Daoy (cell line): ENCODE measurements around the gene GALNS. TPM values are rescaled to one million over a fixed set of nuclear protein-coding genes. Genes with fewer than 3 reads are reported as not detected.
"Not testable (repeated sequence)": the region's sequence is repeated elsewhere in the genome, so short reads cannot be mapped to it uniquely, and the experiment has no call there.

Source experiments
- DNase-seq: peaks from one replicate; pipeline ENCODE4 v3.0.0-alpha.2; 2015; ENCODE audit warnings: low read depth
- total RNA-seq: library from RNA; depleted of rRNA; stranded (reverse); fragments of >200 nt; shearing (Covaris generic); gene quantifications from 2 replicates; pipeline ENCODE4 v1.2.3, GENCODE V29; 2014

GALNS gene
- total RNA-seq, 1 experiment from 2014 or later: 4.5 TPM

DNA sequence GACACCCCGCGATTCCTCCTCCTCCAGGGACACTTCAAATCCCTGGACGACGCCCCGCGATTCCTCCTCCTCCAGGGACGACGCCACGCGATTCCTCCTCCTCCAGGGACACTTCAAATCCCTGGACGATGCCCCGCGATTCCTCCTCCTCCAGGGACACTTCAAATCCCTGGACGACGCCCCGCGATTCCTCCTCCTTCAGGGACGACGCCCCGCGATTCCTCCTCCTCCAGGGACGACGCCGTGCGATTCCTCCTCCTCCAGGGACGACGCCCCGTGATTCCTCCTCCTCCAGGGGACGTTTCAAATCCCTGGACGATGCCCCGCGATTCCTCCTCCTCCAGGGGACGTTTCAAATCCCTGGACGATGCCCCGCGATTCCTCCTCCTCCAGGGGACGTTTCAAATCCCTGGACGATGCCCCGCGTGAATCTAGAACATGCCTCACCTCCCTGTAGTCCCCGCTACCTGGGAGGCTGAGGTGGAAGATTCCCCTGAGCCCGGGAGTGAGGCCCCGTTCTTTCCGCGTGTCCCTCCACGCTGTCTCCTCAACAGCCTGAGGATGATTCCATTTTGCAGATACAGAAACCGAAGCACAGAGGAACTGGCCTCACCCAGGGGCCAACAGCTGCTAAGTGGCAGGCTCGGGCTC lies 33.1 kb upstream of the GALNS start:
- not testable (repeated sequence) for DNase-seq

DNA sequence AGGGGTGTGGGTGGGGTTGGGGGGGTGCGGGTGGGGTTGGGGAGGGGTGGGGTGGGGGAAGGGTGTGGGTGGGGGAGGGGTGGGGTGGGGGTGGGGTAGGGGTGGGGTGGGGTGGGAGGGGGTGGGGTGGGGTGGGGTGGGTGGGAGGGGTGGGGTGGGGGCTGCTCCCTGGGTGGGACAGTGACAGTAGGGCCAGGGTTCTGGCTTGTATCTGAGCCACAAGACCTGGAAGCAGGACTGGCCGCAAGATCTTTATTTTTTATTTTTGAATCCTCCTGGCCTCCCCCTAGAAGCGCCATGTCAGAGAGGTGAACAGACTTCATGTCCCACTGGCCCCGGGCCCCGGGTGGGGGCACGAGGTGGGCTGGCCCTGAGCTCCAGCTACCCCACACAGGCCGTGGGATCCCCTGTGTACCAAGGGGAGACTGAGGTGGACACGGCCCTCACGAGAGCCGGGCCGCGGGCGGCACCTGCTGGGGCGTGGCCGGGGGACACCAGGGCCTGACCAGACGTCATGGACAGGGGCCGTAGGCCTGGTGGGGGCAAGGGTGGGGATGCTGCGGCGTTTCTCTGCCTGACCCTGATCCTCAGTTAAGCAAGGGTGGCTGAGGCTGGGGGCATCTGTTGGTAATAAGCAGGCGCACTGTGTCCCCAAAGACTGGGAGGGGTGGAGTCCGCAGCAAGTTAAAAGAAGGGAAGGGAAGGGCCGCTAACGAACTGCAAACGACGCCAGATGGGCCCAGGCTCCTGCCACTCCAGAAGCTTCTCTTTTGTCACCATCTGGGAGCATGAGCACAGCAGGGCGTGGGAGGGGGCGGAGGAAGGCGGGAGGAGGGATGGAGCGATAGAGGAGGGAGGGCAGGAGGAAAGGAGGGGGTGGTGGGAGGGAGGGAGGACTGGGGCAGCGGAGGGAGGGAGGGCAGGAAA lies 32.0 kb upstream of the GALNS start:
- DNase-seq: no peak

DNA sequence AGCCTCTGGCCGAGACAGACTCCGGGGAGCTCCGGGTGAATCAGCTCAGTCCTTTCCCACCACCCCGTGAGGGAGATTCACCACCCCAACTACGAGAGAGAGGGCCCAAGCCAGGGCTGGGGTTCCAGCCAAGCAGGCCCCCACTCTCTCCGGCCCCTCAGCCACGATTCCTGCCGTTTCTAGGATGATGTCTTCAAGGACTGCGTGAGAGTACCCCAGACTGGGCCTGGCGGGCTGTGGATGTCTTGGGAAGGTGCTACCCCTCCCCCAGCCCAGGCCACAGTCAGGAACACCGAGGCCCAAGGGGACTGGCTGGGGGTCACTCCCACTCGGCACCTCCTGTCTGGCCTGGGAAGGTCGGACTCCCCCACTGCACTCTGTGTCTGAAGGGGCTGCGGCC lies 31.3 kb upstream of the GALNS start:
- DNase-seq: no peak

DNA sequence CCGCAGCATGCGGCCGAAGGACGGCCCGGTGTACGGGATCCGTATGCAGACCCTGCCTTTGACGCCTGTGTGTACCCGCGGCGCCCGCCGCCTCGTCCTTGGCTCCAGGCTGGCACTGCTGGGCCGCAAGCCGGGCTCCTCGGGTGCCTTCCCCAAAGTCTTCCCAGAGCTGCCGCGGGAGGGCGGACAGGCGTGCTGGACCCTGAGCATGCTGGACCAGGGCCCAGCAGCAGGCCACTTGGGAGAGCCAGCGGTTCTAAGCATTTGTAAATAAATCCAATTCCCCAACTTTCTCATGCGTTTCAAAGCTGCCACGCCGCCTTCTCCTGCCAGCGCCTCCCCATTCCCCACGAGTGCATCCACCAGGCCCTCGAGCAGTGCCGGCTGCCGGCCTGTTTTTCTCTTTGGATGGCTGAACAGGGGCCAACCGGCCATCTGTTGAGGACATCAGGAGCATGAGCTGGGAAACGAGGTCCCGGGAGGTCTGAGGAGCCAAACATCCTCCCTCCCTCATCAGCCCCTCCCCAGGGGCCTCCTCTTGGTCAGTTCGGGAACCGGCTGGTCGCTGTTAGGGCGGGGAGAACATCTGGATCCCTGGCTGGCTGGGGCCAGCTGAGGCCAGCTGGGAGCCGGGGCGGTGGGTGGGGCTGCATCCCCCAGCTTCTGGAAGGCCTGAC lies 30.2 kb upstream of the GALNS start:
- no peak for DNase-seq

GRCh38 chr16:88886420-88886844 lies 29.7 kb upstream of the GALNS start:
- DNase-seq: no peak

- no peak for DNase-seq
These were observed 29.0 kb upstream of the GALNS start for GRCh38 chr16:88885693-88886280.

DNA sequence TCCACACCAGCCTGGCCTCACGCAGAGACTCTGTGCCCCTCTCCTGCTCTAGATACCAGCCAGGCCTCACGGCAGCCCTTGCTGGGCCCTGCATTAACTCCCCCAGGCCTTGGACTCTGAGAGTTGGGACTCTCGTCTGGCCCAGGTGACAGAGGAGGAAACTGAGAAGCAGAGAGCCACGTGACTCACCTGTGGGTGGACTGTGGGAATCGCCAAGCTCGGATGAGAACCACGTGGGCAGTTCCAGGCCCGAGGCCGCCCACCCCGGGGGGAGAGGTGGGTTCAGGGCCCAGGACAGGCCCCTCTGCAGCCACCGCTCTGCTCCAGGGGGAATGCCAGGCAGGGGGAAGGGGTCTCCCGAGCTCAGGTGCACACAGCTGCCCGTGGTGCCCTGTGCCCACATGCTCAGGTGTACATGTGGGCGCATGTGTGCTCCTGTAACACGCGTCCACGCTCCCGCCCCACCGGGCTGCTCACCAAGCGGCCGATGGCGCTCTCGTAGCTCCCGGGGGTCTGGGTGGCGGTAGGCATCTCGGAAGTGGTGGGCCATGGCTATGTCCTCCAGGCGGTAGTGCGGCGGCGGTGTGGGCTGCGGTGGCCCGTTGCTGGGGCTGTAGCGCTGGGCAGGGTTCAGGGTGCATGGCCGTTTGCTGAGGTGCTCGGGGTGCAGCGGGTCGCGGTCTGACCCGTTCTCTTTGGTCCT lies 28.0 kb upstream of the GALNS start:
- DNase-seq: no peak

DNA sequence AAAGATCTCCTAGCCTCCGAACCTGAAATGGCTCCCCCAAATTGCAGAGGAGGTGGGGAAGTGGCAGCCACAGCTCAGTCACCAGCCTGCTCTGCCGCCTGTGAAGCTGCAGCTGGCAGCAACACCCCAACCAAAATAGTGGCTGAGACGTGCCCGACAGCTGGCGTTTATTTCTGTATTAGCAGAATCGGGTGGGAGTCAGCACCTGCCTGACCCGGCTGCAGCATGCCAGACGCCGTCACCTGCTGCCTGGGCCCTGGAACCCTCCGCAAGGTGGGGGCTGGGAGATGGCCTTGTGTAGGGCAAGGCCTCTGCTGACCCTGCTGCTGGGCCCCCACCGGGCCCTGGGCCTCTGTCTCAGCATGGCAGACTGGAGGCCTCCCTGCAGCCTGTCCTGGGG lies 27.2 kb upstream of the GALNS start:
- DNase-seq: no peak

- peak; percentile 53 for DNase-seq
These were observed 26.6 kb upstream of the GALNS start for GRCh38 chr16:88883117-88883895.

DNA sequence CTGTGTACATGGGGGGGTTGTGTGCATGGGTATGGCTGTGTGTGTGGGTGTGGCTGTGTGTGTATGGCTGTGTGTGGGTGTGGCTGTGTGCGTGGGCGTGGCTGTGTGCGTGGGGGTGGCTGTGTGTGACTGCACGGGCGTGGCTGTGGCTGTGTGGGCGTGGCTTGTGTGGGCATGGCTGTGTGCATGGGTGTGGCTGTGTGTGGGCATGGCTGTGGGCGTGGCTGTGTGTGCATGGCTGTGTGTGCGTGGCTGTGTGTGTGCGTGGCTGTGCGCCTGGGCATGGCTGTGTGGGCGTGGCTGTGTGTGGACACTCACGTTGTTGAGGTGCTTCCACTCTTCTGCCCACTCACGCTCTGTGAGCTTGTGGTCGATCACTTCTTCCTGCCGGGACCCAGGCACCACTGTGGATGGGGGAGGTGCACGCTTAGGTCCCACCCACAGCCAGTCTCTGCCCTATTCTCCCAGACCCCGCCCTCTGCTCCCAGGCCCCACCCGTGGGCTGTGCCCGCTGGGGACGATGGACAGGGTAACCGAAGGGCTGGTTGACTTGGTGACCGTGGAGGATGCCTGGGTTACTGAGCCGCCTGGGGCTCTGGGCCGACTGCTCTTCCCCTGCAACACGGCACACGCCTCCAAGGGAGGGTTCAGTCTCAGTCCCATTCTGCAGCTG lies 25.7 kb upstream of the GALNS start:
- DNase-seq: no peak

DNA sequence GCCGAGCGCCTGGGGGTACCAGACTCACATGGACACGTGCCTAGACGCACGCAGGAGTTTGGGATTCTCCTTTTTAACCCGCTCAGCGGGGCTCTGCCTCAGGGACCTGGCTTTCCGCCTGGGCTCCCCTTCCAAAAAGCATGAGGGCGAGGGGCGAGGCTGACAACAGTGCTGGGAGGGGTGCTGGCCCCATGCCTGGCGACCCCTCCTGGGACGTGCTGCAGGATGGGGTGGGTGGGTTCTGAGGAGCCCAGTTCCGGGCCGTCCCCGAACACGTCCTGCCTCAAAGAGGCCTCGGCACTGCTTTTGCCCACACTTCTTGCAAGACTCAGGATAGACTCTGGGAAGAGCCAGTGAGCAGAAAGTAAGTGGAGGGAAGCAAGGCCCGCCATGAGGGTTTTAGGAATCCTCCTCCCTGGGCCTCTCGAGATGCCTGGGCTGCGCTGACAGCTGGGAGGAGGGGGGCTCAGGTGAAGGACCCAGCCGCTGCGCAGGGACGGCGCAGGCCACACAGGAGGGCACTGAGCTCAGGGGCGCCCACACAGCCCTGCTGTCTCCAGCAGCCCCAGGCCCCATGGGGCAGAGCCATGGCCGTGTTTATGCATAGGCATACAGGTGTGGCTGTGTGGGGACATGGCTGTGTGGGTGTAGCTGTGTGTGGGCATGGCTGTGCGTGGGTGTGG lies 25.1 kb upstream of the GALNS start:
- DNase-seq: no peak

DNA sequence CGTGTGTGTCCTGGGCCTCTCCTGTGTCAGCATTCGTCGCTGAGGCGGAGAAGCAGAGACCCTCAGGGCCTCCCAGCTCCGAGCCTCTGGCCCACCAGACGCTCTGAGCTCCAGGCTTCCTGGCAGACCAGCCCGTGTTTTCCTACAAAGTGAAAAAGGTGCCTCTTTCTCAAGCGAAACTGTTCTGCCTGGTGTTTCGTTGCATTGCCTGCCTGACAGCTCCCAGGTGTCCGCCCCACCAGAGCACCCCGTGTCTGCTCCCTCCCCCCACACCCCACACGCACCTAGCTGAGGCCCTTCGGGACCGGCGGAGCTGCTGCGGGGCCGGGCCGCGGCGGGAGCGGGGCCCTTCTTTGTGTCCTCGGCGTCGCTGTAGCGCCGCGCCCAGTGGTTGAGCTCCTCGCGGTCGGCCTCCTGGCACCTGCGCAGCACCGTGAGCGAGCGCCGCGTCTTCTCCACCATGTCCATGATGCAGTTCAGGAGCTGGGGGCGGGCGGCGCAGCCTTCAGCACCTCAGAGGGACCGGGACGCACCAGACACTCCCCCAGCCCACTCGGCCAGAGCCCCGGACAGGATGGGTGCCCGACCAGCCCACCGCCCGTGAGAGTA lies 24.4 kb upstream of the GALNS start:
- DNase-seq: no peak

DNA sequence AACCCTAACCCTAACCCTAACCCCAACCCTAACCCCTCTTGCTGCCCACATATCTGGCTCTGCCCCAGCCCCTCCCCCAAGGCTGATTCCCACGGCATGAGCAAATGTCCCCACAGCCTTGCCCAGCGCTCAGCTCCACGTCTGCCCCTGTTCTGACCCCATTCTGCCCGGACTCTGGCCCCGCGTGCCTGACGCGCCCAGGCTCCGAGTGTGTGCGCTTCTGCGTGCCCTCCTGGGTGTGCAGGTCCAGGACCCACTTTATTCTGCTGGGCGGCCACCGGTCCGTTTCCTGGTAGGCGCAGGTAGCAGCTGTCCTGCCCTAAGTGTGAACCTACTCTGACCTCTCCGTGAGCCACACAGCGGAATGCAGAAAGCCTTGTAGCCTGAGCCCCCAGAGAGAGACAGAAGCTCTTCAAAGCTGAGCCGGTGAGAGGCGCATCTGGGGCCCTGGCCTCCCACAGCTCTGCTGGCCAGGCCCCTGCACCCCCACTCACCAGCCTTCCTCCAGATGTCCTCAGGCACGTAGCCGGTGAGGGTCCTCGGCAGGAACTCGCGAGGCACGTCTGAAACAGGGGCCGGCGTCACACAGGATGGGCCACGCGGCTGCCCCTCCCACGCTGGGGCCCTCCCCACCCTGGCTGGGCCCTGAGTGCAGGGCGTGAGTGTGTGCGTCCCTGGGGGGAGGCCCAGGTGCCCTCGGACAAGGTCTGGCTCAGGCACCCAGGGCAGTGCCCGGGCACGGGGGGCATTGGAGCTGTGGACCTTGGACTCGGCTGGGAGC lies 23.7 kb upstream of the GALNS start:
- no peak for DNase-seq

GRCh38 chr16:88879788-88880055 lies 23.0 kb upstream of the GALNS start:
- DNase-seq: no peak

DNA sequence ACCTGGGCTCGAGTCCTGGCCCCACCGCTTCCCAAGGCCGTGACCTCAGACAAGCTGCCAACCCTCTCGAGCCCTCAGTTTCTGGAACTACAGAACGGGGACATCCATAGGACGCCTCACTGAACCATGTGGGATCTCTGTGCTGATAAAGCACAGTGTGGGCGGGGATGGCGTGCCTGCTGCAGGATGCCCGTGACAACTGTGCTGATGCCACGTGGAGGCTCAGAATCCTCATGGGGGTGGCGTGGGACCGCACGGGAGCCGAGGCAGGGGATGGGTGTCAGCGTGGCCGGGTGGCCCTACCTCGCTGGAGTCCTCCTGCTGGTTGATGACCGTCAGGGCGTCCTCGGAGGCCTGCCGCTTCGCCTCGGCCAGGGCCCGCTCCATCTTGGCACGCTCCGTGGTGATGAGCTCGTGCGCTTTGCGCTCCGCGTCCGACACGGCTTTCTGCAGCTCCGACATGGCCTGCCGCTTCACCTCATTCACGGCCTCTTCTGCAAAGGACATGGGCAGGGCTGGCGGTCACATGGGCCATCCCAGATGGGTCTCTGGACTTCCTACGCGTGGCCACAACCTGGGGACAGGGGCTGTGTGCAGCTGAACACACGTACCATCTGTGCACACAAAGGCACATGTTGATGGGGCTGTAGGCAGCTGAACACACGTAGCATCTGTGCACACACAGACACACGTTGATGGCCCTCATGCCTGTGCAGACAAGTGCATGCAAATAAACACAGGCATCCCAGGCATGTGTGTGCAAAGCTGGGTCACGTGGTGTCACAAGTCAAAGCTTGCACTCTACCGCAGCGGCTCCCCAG lies 22.4 kb upstream of the GALNS start:
- DNase-seq: no peak

- no peak for DNase-seq
These were observed 21.6 kb upstream of the GALNS start for GRCh38 chr16:88878356-88878755.

DNA sequence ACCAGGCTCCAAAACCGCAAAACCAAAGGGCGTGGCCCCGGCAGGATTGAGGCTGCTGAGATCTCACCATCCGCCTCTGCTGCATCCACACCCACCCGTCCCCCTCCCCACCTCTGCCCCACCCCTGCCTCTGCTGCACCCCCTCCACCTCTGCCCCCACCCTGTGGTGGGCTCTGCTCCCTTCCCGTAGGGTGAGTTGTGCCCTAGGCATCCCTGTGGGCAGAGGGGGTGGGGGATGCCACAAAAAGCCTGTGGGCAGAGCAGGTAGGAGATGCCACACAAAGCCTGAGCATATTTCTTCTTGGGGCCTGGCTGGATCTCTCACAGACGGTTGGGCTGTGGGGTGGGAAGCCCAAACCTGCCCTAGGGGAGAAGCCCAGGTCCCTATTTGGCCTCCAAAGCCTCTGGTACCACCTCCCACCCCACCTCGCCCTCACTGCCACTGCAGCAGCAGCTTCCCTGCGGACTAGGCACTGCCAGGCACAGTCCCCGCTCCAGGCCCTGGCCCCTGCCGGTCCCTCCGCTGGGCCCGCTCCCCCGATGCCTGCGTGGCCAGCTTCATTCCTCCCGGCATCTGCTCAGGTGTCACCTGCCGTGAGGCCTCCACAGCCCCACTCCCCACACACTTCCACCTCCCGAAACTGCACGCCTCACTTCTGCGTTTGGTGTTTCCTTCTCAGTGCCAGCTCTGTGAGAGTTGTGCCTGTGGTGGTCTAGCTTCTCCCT lies 21.0 kb upstream of the GALNS start:
- DNase-seq: no peak
